Measurements from ENCODE around the gene NFAM1.

NFAM1 gene, protein sequence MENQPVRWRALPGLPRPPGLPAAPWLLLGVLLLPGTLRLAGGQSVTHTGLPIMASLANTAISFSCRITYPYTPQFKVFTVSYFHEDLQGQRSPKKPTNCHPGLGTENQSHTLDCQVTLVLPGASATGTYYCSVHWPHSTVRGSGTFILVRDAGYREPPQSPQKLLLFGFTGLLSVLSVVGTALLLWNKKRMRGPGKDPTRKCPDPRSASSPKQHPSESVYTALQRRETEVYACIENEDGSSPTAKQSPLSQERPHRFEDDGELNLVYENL

GRCh38 chr22:42432020-42432596, at the start of gene NFAM1:
Gene NFAM1 (minus strand): TSS chr22:42432403. CDS start chr22:42432357, 46 bp downstream.
- no peak for DNase-seq (ENCODE audit: extremely low read depth, low read depth)
- TF ChIP-seq, protein P1, sequence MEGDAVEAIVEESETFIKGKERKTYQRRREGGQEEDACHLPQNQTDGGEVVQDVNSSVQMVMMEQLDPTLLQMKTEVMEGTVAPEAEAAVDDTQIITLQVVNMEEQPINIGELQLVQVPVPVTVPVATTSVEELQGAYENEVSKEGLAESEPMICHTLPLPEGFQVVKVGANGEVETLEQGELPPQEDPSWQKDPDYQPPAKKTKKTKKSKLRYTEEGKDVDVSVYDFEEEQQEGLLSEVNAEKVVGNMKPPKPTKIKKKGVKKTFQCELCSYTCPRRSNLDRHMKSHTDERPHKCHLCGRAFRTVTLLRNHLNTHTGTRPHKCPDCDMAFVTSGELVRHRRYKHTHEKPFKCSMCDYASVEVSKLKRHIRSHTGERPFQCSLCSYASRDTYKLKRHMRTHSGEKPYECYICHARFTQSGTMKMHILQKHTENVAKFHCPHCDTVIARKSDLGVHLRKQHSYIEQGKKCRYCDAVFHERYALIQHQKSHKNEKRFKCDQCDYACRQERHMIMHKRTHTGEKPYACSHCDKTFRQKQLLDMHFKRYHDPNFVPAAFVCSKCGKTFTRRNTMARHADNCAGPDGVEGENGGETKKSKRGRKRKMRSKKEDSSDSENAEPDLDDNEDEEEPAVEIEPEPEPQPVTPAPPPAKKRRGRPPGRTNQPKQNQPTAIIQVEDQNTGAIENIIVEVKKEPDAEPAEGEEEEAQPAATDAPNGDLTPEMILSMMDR (IDR thresholded peaks at IDR 0.05; ENCODE audit: low read depth, low read length), result no peak

GRCh38 chr22:42475122-42475521, 42.9 kb upstream of the NFAM1 start:
- TF ChIP-seq, protein P1 (IDR thresholded peaks at IDR 0.05; ENCODE audit: low read depth, low read length), result no peak
- DNase-seq (ENCODE audit: extremely low read depth, low read depth), result no peak

DNA sequence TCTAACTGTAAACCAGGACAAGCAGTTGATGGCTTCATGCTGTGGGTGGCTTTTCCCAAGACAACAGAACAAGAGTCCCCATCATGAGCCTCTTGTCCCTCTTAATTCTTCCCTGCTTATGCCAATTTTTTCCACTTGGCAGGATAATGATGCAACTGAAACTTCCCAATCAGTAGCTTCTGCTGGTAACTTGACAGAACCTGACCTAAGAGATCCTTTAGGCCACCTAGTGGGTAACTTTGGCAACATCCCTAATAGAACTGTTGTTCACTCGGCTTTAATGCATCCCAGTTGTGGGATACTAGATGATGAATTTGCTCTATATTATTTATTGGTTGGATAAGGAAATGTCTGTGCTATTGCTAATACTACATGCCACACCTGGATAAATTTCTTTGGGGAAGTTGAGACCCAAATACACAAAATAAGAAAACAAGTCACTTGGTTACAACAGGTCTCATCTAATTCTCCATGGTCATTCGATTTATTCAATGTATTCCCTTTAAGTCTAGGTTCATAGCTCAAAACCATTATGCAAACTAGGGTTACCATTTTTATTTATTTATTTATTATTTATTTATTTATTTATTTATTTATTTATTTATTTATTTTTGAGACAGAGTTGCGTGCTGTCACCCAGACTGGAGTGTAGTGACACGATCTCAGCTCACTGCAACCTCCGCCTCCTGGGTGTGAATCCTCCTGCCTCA, 41.4 kb upstream of the NFAM1 start:
- TF ChIP-seq, protein P1 (IDR thresholded peaks at IDR 0.05; ENCODE audit: low read depth, low read length), result peak; percentile 70
- DNase-seq (ENCODE audit: extremely low read depth, low read depth), result peak; percentile 32

- DNase-seq (ENCODE audit: extremely low read depth, low read depth), result no peak
- TF ChIP-seq, protein P1 (IDR thresholded peaks at IDR 0.05; ENCODE audit: low read depth, low read length), result no peak
Observed at GRCh38 chr22:42472671-42473070, 40.5 kb upstream of the NFAM1 start.

- TF ChIP-seq, protein P1 (IDR thresholded peaks at IDR 0.05; ENCODE audit: low read depth, low read length), result no peak
- DNase-seq (ENCODE audit: extremely low read depth, low read depth), result no peak
Observed at GRCh38 chr22:42471441-42471840, 39.2 kb upstream of the NFAM1 start.

DNA sequence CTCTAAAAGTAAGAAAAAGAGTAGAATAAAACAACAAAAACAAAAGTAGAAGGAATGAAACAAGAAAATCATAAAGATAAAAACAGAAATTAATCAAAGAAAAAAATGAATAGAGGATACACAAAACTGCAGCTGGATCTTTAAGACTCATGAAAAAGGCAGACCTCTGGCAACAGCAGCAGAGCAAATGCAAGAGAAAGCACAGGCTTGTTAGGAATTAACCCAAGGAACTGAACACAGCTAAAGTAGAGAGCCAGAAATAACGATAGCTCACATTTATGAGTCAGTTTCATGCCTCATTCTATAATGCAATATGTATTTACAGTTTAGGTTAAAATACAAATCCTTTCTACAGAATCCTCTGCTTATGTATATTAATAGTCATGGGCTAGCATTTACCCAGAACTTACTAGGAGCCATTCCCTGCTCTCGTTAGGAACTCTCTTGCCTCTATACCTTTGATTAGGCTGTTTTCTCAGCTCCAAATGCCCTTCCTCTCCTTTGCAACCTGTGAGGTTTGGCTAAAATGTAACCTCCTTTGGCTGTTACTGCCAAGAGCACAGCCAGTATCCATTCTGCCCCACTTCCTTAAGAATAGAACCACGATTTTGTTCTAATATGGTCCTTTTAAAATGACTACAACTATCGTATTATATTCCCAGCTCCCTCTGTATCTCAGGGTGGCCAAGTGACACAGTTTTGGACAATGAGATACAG, 38.3 kb upstream of the NFAM1 start:
- TF ChIP-seq, protein P1 (IDR thresholded peaks at IDR 0.05; ENCODE audit: low read depth, low read length), result no peak
- DNase-seq (ENCODE audit: extremely low read depth, low read depth), result no peak
